Neural cell (in vitro differentiated cells): Measurements from ENCODE around the gene MRPL30. TPM values are rescaled to one million over a fixed set of nuclear protein-coding genes. Genes with fewer than 3 reads are reported as not detected.

Experiments used
- H2AFZ ChIP-seq: fragments of 200-600, 300-800 bp; sonication (generic), shearing (Covaris generic); 2 replicates; pipeline ENCODE4 v1.6.0; 2014; ENCODE audit warnings: low read depth, mild to moderate bottlenecking, antibody characterized with exemption, low read length, moderate library complexity
- H3F3A ChIP-seq: fragments of 200-600 bp; shearing (Covaris generic); 2 replicates; pipeline ENCODE4 v1.6.1; 2016; ENCODE audit warnings: mild to moderate bottlenecking, moderate library complexity, mixed read lengths, antibody characterized with exemption, low read length; ENCODE audit not compliant: insufficient read depth, poor library complexity, severe bottlenecking
- H3K27ac ChIP-seq: fragments of 200-600, 300-800 bp; sonication (generic), shearing (Covaris generic); 2 replicates; pipeline ENCODE4 v1.5.1; 2014; ENCODE audit warnings: mild to moderate bottlenecking, low read length, moderate library complexity
- H3K27me3 ChIP-seq: fragments of 300-800, 200-600 bp; sonication (generic), shearing (Covaris generic); 2 replicates; pipeline ENCODE4 v1.6.0; 2014; ENCODE audit warnings: mild to moderate bottlenecking, low read depth, low read length, moderate library complexity; ENCODE audit not compliant: insufficient read depth
- H3K36me3 ChIP-seq: fragments of 300-800, 200-600 bp; sonication (generic), shearing (Covaris generic); 2 replicates; pipeline ENCODE4 v1.5.1; 2014; ENCODE audit warnings: mild to moderate bottlenecking, antibody characterized with exemption, low read length, moderate library complexity; ENCODE audit not compliant: insufficient read depth
- H3K4me2 ChIP-seq: fragments of 300-800, 200-600 bp; sonication (generic), shearing (Covaris generic); 2 replicates; pipeline ENCODE4 v1.6.0; 2014; ENCODE audit warnings: mild to moderate bottlenecking, low read length
- H3K4me3 ChIP-seq: fragments of 300-800, 200-600 bp; sonication (generic), shearing (Covaris generic); 2 replicates; pipeline ENCODE4 v1.5.1; 2014; ENCODE audit warnings: mild to moderate bottlenecking, low read length, moderate library complexity
- H3K79me2 ChIP-seq: fragments of 200-600 bp; shearing (Covaris generic); replicated peaks from 2 replicates; pipeline ENCODE4 v1.6.0; 2014; ENCODE audit warnings: mild to moderate bottlenecking, low read length, moderate library complexity; ENCODE audit not compliant: insufficient read depth
- H3K9ac ChIP-seq: fragments of 300-800, 200-600 bp; sonication (generic), shearing (Covaris generic); 2 replicates; pipeline ENCODE4 v1.6.1; 2016; ENCODE audit warnings: mild to moderate bottlenecking, low read length, mixed read lengths
- H3K9me2 ChIP-seq: fragments of 200-600 bp; shearing (Covaris generic); 2 replicates; pipeline ENCODE4 v1.6.1; 2016; ENCODE audit warnings: mild to moderate bottlenecking, low read length, mixed read lengths; ENCODE audit not compliant: insufficient read depth
- H3K9me3 ChIP-seq: fragments of 200-600, 300-800 bp; sonication (generic), shearing (Covaris generic); 2 replicates; pipeline ENCODE4 v1.6.1; 2016; ENCODE audit warnings: mild to moderate bottlenecking, mixed run types, low read length, moderate library complexity, mixed read lengths
- H4K20me1 ChIP-seq: fragments of 200-600 bp; shearing (Covaris generic); 2 replicates; pipeline ENCODE4 v1.6.1; 2016; ENCODE audit warnings: mild to moderate bottlenecking, mixed run types; ENCODE audit not compliant: insufficient read depth
- CTCF ChIP-seq: fragments of 450-650 bp; IDR thresholded peaks from 2 replicates; pipeline ENCODE4 v1.5.1; 2014; ENCODE audit warnings: antibody characterized with exemption, mild to moderate bottlenecking, moderate library complexity; ENCODE audit not compliant: poor library complexity, severe bottlenecking
- EP300 ChIP-seq: fragments of 450-650 bp; conservative IDR thresholded peaks from 2 replicates; pipeline ENCODE4 v1.6.1; 2014; ENCODE audit warnings: antibody characterized with exemption, mild to moderate bottlenecking, moderate library complexity; ENCODE audit not compliant: poor library complexity, severe bottlenecking
- EZH2 ChIP-seq: fragments of 200-600, 300-800 bp; shearing (Covaris generic), sonication (generic); IDR thresholded peaks from 2 replicates; pipeline ENCODE4 v1.6.1; 2014; ENCODE audit warnings: antibody characterized with exemption, low read length, borderline replicate concordance, mild to moderate bottlenecking; ENCODE audit not compliant: insufficient read depth, poor library complexity, severe bottlenecking
- MXI1 ChIP-seq: fragments of 450-650 bp; conservative IDR thresholded peaks from 2 replicates; pipeline ENCODE4 v1.6.1; 2014; ENCODE audit warnings: antibody characterized with exemption, mild to moderate bottlenecking; ENCODE audit not compliant: poor library complexity, severe bottlenecking
- POLR2AphosphoS5 ChIP-seq: IDR thresholded peaks from 2 replicates; pipeline ENCODE4 v1.6.1; 2012
- RAD21 ChIP-seq: fragments of 450-650 bp; conservative IDR thresholded peaks from 2 replicates; pipeline ENCODE4 v1.6.1; 2014; ENCODE audit warnings: antibody characterized with exemption, mild to moderate bottlenecking, moderate library complexity
- REST ChIP-seq: IDR thresholded peaks from 2 replicates; pipeline ENCODE4 v1.6.1; 2012; ENCODE audit warnings: borderline replicate concordance
- SMC3 ChIP-seq: fragments of 450-650 bp; conservative IDR thresholded peaks from 2 replicates; pipeline ENCODE4 v1.6.1; 2014; ENCODE audit warnings: antibody characterized with exemption, mild to moderate bottlenecking, moderate library complexity; ENCODE audit not compliant: poor library complexity
- TAF1 ChIP-seq: IDR thresholded peaks from 2 replicates; pipeline ENCODE4 v1.6.1; 2012; ENCODE audit warnings: low read depth
- polyA plus RNA-seq: library from polyadenylated mRNA; depleted of rRNA; stranded (reverse); fragments of >200 nt; gene quantifications from 2 replicates; pipeline ENCODE4 v1.2.3, GENCODE V29; 2014

Gene MRPL30
- polyA plus RNA-seq, 1 donor from 2014 or later = 43.1 TPM

- Histone ChIP-seq H3K4me3 (no peak overlapping the region), H3K79me2 (no peaks in the 10 kb centered on the region), H3K36me3 (peaks cover 10% of the 10 kb centered on the region), H3K9ac (no peak overlapping the region), H4K20me1 (no peaks in the 10 kb centered on the region), H3K27ac (no peak overlapping the region), H3K9me2 (no peaks in the 10 kb centered on the region), H2AFZ (no peak overlapping the region), H3K9me3 (no peaks in the 10 kb centered on the region), H3K27me3 (no peaks in the 10 kb centered on the region), H3K4me2 (no peak overlapping the region), H3F3A (no peaks in the 10 kb centered on the region)
- no peak for TF ChIP-seq TAF1
These were observed 21.4 kb upstream of the MRPL30 start for GRCh38 chr2:99159594-99159993.

- peaks cover 6% of the 10 kb centered on the region for H3K36me3 ChIP-seq
- no peak overlapping the region for H3K9ac ChIP-seq
- TF ChIP-seq TAF1 = no peak
- TF ChIP-seq REST = no peak
- no peak for TF ChIP-seq RAD21
- TF ChIP-seq MXI1 = no peak
- no peak for TF ChIP-seq CTCF
- TF ChIP-seq SMC3 = no peak
- TF ChIP-seq POLR2AphosphoS5 = no peak
- TF ChIP-seq EZH2 = no peak
- TF ChIP-seq EP300 = no peak
- H3K9me3 ChIP-seq = no peaks in the 10 kb centered on the region
- H3K27ac ChIP-seq = no peak overlapping the region
- no peaks in the 10 kb centered on the region for H4K20me1 ChIP-seq
- H3K4me2 ChIP-seq = no peak overlapping the region
- H3K4me3 ChIP-seq = no peak overlapping the region
- H3K79me2 ChIP-seq = no peaks in the 10 kb centered on the region
- H3K27me3 ChIP-seq = no peaks in the 10 kb centered on the region
- H3K9me2 ChIP-seq = no peaks in the 10 kb centered on the region
- no peak overlapping the region for H2AFZ ChIP-seq
- H3F3A ChIP-seq = no peaks in the 10 kb centered on the region
These were observed 14.8 kb upstream of the MRPL30 start for GRCh38 chr2:99166218-99166617.

GRCh38 chr2:99169534-99169933 lies 11.4 kb upstream of the MRPL30 start:
- H3K9ac ChIP-seq = no peak overlapping the region
- H4K20me1 ChIP-seq = no peaks in the 10 kb centered on the region
- H3K27me3 ChIP-seq = no peaks in the 10 kb centered on the region
- H3K36me3 ChIP-seq = no peaks in the 10 kb centered on the region
- H3K4me3 ChIP-seq = no peak overlapping the region
- no peaks in the 10 kb centered on the region for H3K9me2 ChIP-seq
- TF ChIP-seq TAF1 = no peak
- TF ChIP-seq SMC3 = no peak
- TF ChIP-seq POLR2AphosphoS5 = no peak
- no peak for TF ChIP-seq CTCF
- TF ChIP-seq EP300 = no peak
- no peak for TF ChIP-seq MXI1
- no peak for TF ChIP-seq REST
- TF ChIP-seq EZH2 = no peak
- no peak for TF ChIP-seq RAD21
- H3F3A ChIP-seq = no peaks in the 10 kb centered on the region
- H3K4me2 ChIP-seq = no peak overlapping the region
- H3K79me2 ChIP-seq = no peaks in the 10 kb centered on the region
- H2AFZ ChIP-seq = no peak overlapping the region
- H3K27ac ChIP-seq = no peak overlapping the region
- H3K9me3 ChIP-seq = no peaks in the 10 kb centered on the region
